Loucy (cell line): ENCODE data around the gene CDH5.

ENCODE experiments used
- EZH2phosphoT487 ChIP-seq: fragments of 200-600 bp; IDR thresholded peaks from 2 replicates; pipeline ENCODE4 v1.6.1; 2018; ENCODE audit warnings: antibody characterized with exemption, mild to moderate bottlenecking, moderate library complexity, borderline replicate concordance
- TF ChIP-seq, protein P1 (sequence below): fragments of 200-600 bp; sonication (generic); conservative IDR thresholded peaks from 2 replicates; pipeline ENCODE4 v1.5.1; 2014; ENCODE audit warnings: mild to moderate bottlenecking, antibody characterized with exemption, low read length

DNA sequence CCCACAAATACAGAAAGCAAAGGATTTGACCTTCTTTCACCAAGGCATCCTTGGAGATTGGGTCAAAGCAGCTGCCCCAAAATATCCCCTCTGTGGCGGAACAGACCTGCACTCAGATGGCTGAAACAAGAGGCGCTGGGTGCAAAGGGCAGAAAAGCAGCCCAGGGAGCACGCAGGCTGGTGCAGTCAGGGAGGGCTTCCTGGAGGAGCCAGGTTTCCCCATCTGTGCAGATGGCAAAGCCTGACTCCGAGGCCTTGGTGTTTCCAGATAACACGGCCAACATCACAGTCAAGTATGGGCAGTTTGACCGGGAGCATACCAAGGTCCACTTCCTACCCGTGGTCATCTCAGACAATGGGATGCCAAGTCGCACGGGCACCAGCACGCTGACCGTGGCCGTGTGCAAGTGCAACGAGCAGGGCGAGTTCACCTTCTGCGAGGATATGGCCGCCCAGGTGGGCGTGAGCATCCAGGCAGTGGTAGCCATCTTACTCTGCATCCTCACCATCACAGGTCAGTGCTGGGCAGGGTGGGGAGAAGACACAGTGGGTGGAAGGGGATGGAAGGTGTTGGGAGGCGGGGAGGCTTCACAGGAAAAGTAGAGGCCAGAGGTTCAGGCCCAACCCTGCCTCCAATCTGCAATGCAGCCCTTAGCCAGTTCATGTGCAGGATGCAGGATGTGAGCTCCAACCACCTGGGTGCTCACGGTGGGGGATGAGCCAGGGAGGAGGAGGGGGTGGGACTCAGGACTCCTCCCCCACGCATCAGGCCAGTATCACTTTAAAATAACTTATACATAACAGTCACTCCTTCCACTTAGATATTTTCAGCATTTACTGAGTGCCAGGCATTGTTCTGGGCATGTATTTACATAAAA, 34.3 kb downstream of the CDH5 start:
- TF ChIP-seq, protein P1, sequence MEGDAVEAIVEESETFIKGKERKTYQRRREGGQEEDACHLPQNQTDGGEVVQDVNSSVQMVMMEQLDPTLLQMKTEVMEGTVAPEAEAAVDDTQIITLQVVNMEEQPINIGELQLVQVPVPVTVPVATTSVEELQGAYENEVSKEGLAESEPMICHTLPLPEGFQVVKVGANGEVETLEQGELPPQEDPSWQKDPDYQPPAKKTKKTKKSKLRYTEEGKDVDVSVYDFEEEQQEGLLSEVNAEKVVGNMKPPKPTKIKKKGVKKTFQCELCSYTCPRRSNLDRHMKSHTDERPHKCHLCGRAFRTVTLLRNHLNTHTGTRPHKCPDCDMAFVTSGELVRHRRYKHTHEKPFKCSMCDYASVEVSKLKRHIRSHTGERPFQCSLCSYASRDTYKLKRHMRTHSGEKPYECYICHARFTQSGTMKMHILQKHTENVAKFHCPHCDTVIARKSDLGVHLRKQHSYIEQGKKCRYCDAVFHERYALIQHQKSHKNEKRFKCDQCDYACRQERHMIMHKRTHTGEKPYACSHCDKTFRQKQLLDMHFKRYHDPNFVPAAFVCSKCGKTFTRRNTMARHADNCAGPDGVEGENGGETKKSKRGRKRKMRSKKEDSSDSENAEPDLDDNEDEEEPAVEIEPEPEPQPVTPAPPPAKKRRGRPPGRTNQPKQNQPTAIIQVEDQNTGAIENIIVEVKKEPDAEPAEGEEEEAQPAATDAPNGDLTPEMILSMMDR, result no peak
- TF ChIP-seq EZH2phosphoT487, result no peak
